Liver (tissue), 9 donors: ENCODE measurements around the gene REXO1. TPM values are rescaled to one million over a fixed set of nuclear protein-coding genes. Genes with fewer than 3 reads are reported as not detected.

ENCODE experiments used
- DNase-seq: peaks from one replicate; pipeline ENCODE4 v3.0.0-alpha.2; 2017; ENCODE audit warnings: low spot score
- H3K27ac ChIP-seq, 2 donors: one replicate each; pipeline ENCODE4 v1.7.0; 2013; ENCODE audit warnings: inconsistent platforms in 2 of 2, low read length in 2 of 2, control low read depth in 1 of 2, low read depth in 1 of 2, mild to moderate bottlenecking in 1 of 2
- H3K27me3 ChIP-seq, 4 donors: one replicate each; pipeline versions ENCODE4 v1.6.1 to v1.7.0; 2013; ENCODE audit warnings: low read length in 3 of 4, inconsistent platforms in 1 of 4, mild to moderate bottlenecking in 1 of 4, moderate library complexity in 1 of 4; ENCODE audit not compliant: control insufficient read depth in 4 of 4, insufficient read depth in 4 of 4
- H3K36me3 ChIP-seq, 4 donors: one replicate each; pipeline versions ENCODE4 v1.6.1 to v1.7.0; 2013; ENCODE audit warnings: low read length in 3 of 4, mild to moderate bottlenecking in 3 of 4, low read depth in 1 of 4, moderate library complexity in 1 of 4; ENCODE audit not compliant: control insufficient read depth in 4 of 4, insufficient read depth in 3 of 4
- H3K4me1 ChIP-seq, 4 donors: one replicate each; pipeline versions ENCODE4 v1.6.1 to v1.7.0; 2013; ENCODE audit warnings: low read length in 3 of 4, mild to moderate bottlenecking in 3 of 4, moderate library complexity in 1 of 4; ENCODE audit not compliant: control insufficient read depth in 4 of 4, insufficient read depth in 4 of 4
- H3K4me3 ChIP-seq, 3 donors: one replicate each; pipeline versions ENCODE4 v1.6.1 to v1.7.0; 2013; ENCODE audit warnings: low read length in 3 of 3, control low read depth in 1 of 3, low read depth in 1 of 3, mild to moderate bottlenecking in 1 of 3
- H3K9ac ChIP-seq, 2 donors: one replicate each; pipeline ENCODE4 v1.7.0; 2013; ENCODE audit warnings: low read length in 2 of 2, mild to moderate bottlenecking in 2 of 2, moderate library complexity in 2 of 2, control low read depth in 1 of 2, low read depth in 1 of 2
- H3K9me3 ChIP-seq, 4 donors: one replicate each; pipeline versions ENCODE4 v1.6.1 to v1.7.0; 2013; ENCODE audit warnings: low read length in 3 of 4; ENCODE audit not compliant: control insufficient read depth in 4 of 4
- EGR1 ChIP-seq, 2 donors: IDR thresholded peaks; 2 replicates each; pipeline ENCODE4 v1.6.1; 2016 to 2018; ENCODE audit warnings: antibody characterized with exemption in 2 of 2, low read depth in 2 of 2
- FOXA1 ChIP-seq: IDR thresholded peaks from 2 replicates; pipeline ENCODE4 v1.6.1; 2016; ENCODE audit warnings: antibody characterized with exemption
- FOXA2 ChIP-seq: IDR thresholded peaks from 2 replicates; pipeline ENCODE4 v1.6.1; 2016; ENCODE audit warnings: antibody characterized with exemption
- GABPA ChIP-seq, 2 donors: IDR thresholded peaks in 1 of 2; conservative IDR thresholded peaks in 1 of 2; 2 replicates each; pipeline ENCODE4 v1.6.1; 2016; ENCODE audit warnings: antibody characterized with exemption in 2 of 2, mild to moderate bottlenecking in 1 of 2, moderate library complexity in 1 of 2
- HNF4A ChIP-seq, 2 donors: conservative IDR thresholded peaks; 2 replicates each; pipeline ENCODE4 v1.6.1; 2016; ENCODE audit warnings: antibody characterized with exemption in 2 of 2, mild to moderate bottlenecking in 2 of 2
- HNF4G ChIP-seq: IDR thresholded peaks from 2 replicates; pipeline ENCODE4 v1.6.1; 2016; ENCODE audit warnings: antibody characterized with exemption
- JUND ChIP-seq, 2 donors: IDR thresholded peaks; 2 replicates each; pipeline ENCODE4 v1.6.1; 2016; ENCODE audit warnings: antibody characterized with exemption in 2 of 2
- NR2F2 ChIP-seq: IDR thresholded peaks from 2 replicates; pipeline ENCODE4 v1.6.1; 2016; ENCODE audit warnings: antibody characterized with exemption
- RAD21 ChIP-seq, 2 donors: IDR thresholded peaks; 2 replicates each; pipeline ENCODE4 v1.6.1; 2016; ENCODE audit warnings: antibody characterized with exemption in 2 of 2, mild to moderate bottlenecking in 2 of 2
- RXRA ChIP-seq, 2 donors: IDR thresholded peaks; 2 replicates each; pipeline ENCODE4 v1.6.1; 2017 to 2018; ENCODE audit warnings: antibody characterized with exemption in 2 of 2, mild to moderate bottlenecking in 1 of 2
- TAF1 ChIP-seq: conservative IDR thresholded peaks from 2 replicates; pipeline ENCODE4 v1.6.1; 2016; ENCODE audit warnings: antibody characterized with exemption, mild to moderate bottlenecking
- YY1 ChIP-seq: IDR thresholded peaks from 2 replicates; pipeline ENCODE4 v1.6.1; 2016; ENCODE audit warnings: antibody characterized with exemption, mild to moderate bottlenecking
- WGBS: extraction: QIAGEN DNeasy Blood & Tissue Kit; methylation state at CpG from one replicate; pipeline ENCODE4 v1.1.7; 2013; 5-methylcytosine and 5-hydroxymethylcytosine counted together
- polyA plus RNA-seq, 2 donors: library from polyadenylated mRNA; stranded (reverse) in 1 of 2; unstranded in 1 of 2; fragments of 200-250 nt in 1 of 2; fragments of >200 nt in 1 of 2; fragmentation: Nextera tagmentation in 1 of 2; extraction: Ambion mirVana in 1 of 2; gene quantifications; one replicate each; pipeline versions ENCODE4 v1.2.1 to v1.2.3, GENCODE V29; 2013 to 2015
- total RNA-seq, 2 donors: library from RNA; depleted of rRNA; stranded (reverse); fragments of >200 nt; gene quantifications; one replicate each; pipeline ENCODE4 v1.2.3, GENCODE V29; 2014
- TF ChIP-seq, protein P1 (sequence below): IDR thresholded peaks from 2 replicates; pipeline ENCODE4 v1.6.1; 2016; ENCODE audit warnings: antibody characterized with exemption
- TF ChIP-seq, protein P2 (sequence below): IDR thresholded peaks from 2 replicates; pipeline ENCODE4 v1.6.1; 2016; ENCODE audit warnings: antibody characterized with exemption
- TF ChIP-seq, protein P3 (sequence below): IDR thresholded peaks from 2 replicates; pipeline ENCODE4 v1.6.1; 2016; ENCODE audit warnings: antibody characterized with exemption
- TF ChIP-seq, protein P4 (sequence below): fragments of 150-350 bp; IDR thresholded peaks from 2 replicates; pipeline ENCODE4 v1.5.1; 2017; ENCODE audit warnings: improper control_type of control experiment, low read depth, low read length; ENCODE audit not compliant: missing input control
- TF ChIP-seq, protein P5 (sequence below): IDR thresholded peaks from 2 replicates; pipeline ENCODE4 v1.6.1; 2016; ENCODE audit warnings: antibody characterized with exemption, mild to moderate bottlenecking
- donor health status: healthy.
- donor health status: healthy.
- donor health status: healthy.
- donor health status: healthy.
- donor health status: healthy.

The REXO1 gene
- total and polyA plus RNA-seq, 4 donors: 2.0 to 11.5 (median 9.2) TPM

DNA sequence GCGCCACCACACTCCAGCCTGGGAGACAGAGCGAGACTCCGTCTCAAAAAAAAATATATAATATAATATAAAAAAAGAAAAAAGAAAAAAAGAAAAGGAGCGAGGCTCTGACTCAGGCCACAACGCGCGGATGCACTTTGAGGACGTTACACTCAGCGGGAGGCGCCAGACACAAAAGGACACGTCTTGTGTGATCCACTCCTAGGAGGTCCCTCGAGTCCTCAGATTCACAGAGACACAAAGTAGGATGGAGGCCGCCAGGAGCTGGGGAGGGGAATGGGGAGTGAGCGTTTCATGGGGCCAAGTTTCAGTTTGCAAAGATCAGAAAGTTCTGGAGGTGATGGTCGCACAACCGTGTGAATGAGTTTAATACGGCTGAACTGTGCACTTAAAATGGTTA lies 45.5 kb upstream of the REXO1 start:
- H3K36me3 ChIP-seq: no peaks in the 10 kb centered on the region
- peaks cover 0 to 6% (median 2%) of the 10 kb centered on the region in 4 donors for H3K4me1 ChIP-seq
- no peak overlapping the region for H3K4me3 ChIP-seq
- H3K27ac ChIP-seq: no peak overlapping the region
- no peak for TF ChIP-seq HNF4A (conservative IDR thresholded peaks at IDR 0.05)
- TF ChIP-seq FOXA2: no peak
- no peak for TF ChIP-seq TAF1
- no peak for TF ChIP-seq YY1
- TF ChIP-seq JUND (IDR thresholded peaks at IDR 0.05): no peak
- TF ChIP-seq, protein P1, sequence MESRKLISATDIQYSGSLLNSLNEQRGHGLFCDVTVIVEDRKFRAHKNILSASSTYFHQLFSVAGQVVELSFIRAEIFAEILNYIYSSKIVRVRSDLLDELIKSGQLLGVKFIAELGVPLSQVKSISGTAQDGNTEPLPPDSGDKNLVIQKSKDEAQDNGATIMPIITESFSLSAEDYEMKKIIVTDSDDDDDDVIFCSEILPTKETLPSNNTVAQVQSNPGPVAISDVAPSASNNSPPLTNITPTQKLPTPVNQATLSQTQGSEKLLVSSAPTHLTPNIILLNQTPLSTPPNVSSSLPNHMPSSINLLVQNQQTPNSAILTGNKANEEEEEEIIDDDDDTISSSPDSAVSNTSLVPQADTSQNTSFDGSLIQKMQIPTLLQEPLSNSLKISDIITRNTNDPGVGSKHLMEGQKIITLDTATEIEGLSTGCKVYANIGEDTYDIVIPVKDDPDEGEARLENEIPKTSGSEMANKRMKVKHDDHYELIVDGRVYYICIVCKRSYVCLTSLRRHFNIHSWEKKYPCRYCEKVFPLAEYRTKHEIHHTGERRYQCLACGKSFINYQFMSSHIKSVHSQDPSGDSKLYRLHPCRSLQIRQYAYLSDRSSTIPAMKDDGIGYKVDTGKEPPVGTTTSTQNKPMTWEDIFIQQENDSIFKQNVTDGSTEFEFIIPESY: no peak
- TF ChIP-seq, protein P2, sequence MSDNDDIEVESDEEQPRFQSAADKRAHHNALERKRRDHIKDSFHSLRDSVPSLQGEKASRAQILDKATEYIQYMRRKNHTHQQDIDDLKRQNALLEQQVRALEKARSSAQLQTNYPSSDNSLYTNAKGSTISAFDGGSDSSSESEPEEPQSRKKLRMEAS: no peak
- TF ChIP-seq, protein P3, sequence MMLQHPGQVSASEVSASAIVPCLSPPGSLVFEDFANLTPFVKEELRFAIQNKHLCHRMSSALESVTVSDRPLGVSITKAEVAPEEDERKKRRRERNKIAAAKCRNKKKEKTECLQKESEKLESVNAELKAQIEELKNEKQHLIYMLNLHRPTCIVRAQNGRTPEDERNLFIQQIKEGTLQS: no peak
- no peak for TF ChIP-seq RAD21 (IDR thresholded peaks at IDR 0.05)
- TF ChIP-seq, protein P4, sequence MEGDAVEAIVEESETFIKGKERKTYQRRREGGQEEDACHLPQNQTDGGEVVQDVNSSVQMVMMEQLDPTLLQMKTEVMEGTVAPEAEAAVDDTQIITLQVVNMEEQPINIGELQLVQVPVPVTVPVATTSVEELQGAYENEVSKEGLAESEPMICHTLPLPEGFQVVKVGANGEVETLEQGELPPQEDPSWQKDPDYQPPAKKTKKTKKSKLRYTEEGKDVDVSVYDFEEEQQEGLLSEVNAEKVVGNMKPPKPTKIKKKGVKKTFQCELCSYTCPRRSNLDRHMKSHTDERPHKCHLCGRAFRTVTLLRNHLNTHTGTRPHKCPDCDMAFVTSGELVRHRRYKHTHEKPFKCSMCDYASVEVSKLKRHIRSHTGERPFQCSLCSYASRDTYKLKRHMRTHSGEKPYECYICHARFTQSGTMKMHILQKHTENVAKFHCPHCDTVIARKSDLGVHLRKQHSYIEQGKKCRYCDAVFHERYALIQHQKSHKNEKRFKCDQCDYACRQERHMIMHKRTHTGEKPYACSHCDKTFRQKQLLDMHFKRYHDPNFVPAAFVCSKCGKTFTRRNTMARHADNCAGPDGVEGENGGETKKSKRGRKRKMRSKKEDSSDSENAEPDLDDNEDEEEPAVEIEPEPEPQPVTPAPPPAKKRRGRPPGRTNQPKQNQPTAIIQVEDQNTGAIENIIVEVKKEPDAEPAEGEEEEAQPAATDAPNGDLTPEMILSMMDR: no peak
- TF ChIP-seq FOXA1: no peak
- no peak for TF ChIP-seq RXRA (IDR thresholded peaks at IDR 0.05)
- H3K27me3 ChIP-seq: no peaks in the 10 kb centered on the region
- DNase-seq: no peak
- 92% methylated on average over 17 of the region's 17 CpGs for WGBS
- no peaks in the 10 kb centered on the region for H3K9me3 ChIP-seq
- no peak overlapping the region for H3K9ac ChIP-seq

DNA sequence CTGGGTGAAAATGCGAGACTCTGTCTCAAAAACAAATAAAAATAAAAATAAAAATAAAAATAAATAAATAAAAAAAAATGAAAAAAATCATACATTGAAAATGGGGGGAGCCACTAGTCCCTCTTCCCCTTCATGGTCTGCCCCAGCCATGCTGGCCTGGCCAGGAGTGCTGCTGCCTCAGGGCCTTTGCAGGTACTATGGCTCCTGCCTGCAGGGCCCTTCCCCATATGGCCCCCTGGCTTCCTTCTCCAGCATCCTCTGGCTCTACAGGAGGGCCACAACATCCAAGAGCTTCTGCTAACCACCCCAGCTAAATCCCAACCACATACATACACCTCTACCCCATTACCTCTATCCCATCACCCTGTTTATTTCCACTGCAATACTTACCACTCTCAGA lies 41.6 kb upstream of the REXO1 start:
- 98% methylated on average over 1 of the region's 1 CpG for WGBS
- Histone ChIP-seq H3K27me3 (no peaks in the 10 kb centered on the region), H3K4me3 (no peak overlapping the region), H3K4me1 (no peaks in the 10 kb centered on the region), H3K9me3 (no peaks in the 10 kb centered on the region), H3K9ac (no peak overlapping the region), H3K27ac (no peak overlapping the region), H3K36me3 (no peaks in the 10 kb centered on the region)
- DNase-seq: no peak
- TF ChIP-seq, protein P2: no peak
- TF ChIP-seq, protein P4: no peak
- no peak for TF ChIP-seq EGR1 (IDR thresholded peaks at IDR 0.05; ENCODE audit: low read depth in 2 of 2)
- no peak for TF ChIP-seq YY1
- TF ChIP-seq, protein P5, sequence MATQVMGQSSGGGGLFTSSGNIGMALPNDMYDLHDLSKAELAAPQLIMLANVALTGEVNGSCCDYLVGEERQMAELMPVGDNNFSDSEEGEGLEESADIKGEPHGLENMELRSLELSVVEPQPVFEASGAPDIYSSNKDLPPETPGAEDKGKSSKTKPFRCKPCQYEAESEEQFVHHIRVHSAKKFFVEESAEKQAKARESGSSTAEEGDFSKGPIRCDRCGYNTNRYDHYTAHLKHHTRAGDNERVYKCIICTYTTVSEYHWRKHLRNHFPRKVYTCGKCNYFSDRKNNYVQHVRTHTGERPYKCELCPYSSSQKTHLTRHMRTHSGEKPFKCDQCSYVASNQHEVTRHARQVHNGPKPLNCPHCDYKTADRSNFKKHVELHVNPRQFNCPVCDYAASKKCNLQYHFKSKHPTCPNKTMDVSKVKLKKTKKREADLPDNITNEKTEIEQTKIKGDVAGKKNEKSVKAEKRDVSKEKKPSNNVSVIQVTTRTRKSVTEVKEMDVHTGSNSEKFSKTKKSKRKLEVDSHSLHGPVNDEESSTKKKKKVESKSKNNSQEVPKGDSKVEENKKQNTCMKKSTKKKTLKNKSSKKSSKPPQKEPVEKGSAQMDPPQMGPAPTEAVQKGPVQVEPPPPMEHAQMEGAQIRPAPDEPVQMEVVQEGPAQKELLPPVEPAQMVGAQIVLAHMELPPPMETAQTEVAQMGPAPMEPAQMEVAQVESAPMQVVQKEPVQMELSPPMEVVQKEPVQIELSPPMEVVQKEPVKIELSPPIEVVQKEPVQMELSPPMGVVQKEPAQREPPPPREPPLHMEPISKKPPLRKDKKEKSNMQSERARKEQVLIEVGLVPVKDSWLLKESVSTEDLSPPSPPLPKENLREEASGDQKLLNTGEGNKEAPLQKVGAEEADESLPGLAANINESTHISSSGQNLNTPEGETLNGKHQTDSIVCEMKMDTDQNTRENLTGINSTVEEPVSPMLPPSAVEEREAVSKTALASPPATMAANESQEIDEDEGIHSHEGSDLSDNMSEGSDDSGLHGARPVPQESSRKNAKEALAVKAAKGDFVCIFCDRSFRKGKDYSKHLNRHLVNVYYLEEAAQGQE: no peak
- TF ChIP-seq JUND (IDR thresholded peaks at IDR 0.05): no peak
- no peak for TF ChIP-seq RXRA (IDR thresholded peaks at IDR 0.05)
- TF ChIP-seq, protein P3: no peak
- no peak for TF ChIP-seq FOXA1
- no peak for TF ChIP-seq RAD21 (IDR thresholded peaks at IDR 0.05)
- no peak for TF ChIP-seq HNF4G
- TF ChIP-seq HNF4A (conservative IDR thresholded peaks at IDR 0.05): no peak
- no peak for TF ChIP-seq TAF1
- TF ChIP-seq GABPA (IDR thresholded peaks at IDR 0.05 in 1 of 2, conservative IDR thresholded peaks at IDR 0.05 in 1 of 2): no peak
- no peak for TF ChIP-seq NR2F2
